Measurements from ENCODE around the gene XPNPEP3. TPM values are rescaled to one million over a fixed set of nuclear protein-coding genes. Genes with fewer than 3 reads are reported as not detected.

XPNPEP3 gene
- polyA plus RNA-seq, 1 donor (not counting 4 experiments of a cell fraction or from before 2014, with no cell fraction given) = 21.1 TPM

DNA sequence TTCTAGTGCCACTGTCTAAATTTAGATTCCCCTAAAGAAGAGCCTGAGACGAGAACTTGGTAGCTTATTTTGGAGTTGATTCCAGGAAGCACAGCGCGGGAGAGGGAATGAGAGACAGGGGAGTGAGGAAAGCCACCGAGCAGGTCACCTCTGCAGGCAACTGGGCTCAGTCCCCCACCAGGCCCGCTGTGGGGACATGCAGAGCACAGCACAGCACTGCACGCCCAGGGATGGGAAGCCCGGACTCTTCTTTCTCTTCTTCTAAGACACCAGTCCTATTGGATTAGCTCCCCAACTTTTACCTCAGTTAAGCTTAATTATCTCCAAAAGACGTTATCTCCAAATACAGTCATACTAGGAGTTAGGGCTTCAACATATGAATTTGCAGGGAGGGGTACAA, 122.9 kb downstream of the XPNPEP3 start:
- H3K9me1 ChIP-seq (ENCODE audit: control insufficient read depth, extremely low read depth, insufficient read depth, low read length) = no peaks in the 10 kb centered on the region
- H3K27ac ChIP-seq (ENCODE audit: control insufficient read depth, insufficient read depth, low read length) = no peak overlapping the region
- H3K4me1 ChIP-seq (ENCODE audit: control insufficient read depth, extremely low read depth, insufficient read depth, low read length) = no peaks in the 10 kb centered on the region
- no peak overlapping the region for H3K9ac ChIP-seq (ENCODE audit: control insufficient read depth, extremely low read depth, insufficient read depth, low read length)
- H2AFZ ChIP-seq (ENCODE audit: control insufficient read depth, low read length) = no peak overlapping the region
- no peaks in the 10 kb centered on the region for H4K20me1 ChIP-seq (ENCODE audit: control insufficient read depth, extremely low read depth, insufficient read depth, low read length)
- H3K36me3 ChIP-seq (ENCODE audit: control insufficient read depth in 2 of 2, extremely low read depth in 1 of 2, insufficient read depth in 2 of 2, low read length in 2 of 2) = no peaks in the 10 kb centered on the region
- dilution Hi-C loops (cut with MboI; ENCODE audit: extremely low pct_ligation_motif_present, low sequenced_read_pairs) = no loop called here
- H3K27me3 ChIP-seq (ENCODE audit: control insufficient read depth, extremely low read depth, insufficient read depth, low read length) = no peaks in the 10 kb centered on the region
- TF ChIP-seq EZH2 (IDR thresholded peaks at IDR 0.05; ENCODE audit: low read length) = no peak
- no peak for TF ChIP-seq CTCF (optimal IDR thresholded peaks at IDR 0.05 in 1 of 3, IDR thresholded peaks at IDR 0.05 in 1 of 3, conservative IDR thresholded peaks at IDR 0.05 in 1 of 3; ENCODE audit: extremely low read depth in 1 of 3, insufficient read depth in 2 of 3, low read length in 3 of 3)
- FAIRE-seq (no peak), DNase-seq (ENCODE audit: low read depth, low spot score) (no peak)
- no peaks in the 10 kb centered on the region for H3K79me2 ChIP-seq (ENCODE audit: control insufficient read depth, insufficient read depth, low read length)
- no peaks in the 10 kb centered on the region for H3K9me3 ChIP-seq (ENCODE audit: control insufficient read depth, low read depth, low read length)
- no peak overlapping the region for H3K4me2 ChIP-seq (ENCODE audit: control insufficient read depth, extremely low read depth, insufficient read depth, low read depth, low read length)
- H3K4me3 ChIP-seq (ENCODE audit: control insufficient read depth in 2 of 3, extremely low read depth in 1 of 3, insufficient read depth in 2 of 3, low read depth in 1 of 3, low read length in 3 of 3) = no peak overlapping the region

Small RNA genes within 50 kb of the gene (small RNA-seq; reads per million reads assigned to genes)
- gene MIR4766 (ENCODE audit: insufficient read length in 3 of 3, low read depth in 3 of 3, low replicate concordance in 1 of 3) (0.13 to 4.3 (median 3.7) reads per million in 3 experiments), gene RF00017 (ENCODE audit: insufficient read length in 3 of 3, low read depth in 3 of 3, low replicate concordance in 1 of 3) (0 reads per million in 3 experiments), gene RNU6-379P (ENCODE audit: insufficient read length in 3 of 3, low read depth in 3 of 3, low replicate concordance in 1 of 3) (0 reads per million in 3 experiments)

Other genes starting within 250 kb of the XPNPEP3 start
- gene MRTFA, start 220.4 kb upstream of the XPNPEP3 start, polyA plus RNA-seq = 5.6 to 14.3 TPM (median 6.5 TPM) in 3 replicates
- gene MCHR1, start 177.7 kb upstream of the XPNPEP3 start, polyA plus RNA-seq = 0.12 to 0.24 TPM in 2 of 3 replicates, not detected in the other
- gene SLC25A17, start 37.8 kb upstream of the XPNPEP3 start, polyA plus RNA-seq = 31.7 to 40.0 TPM (median 38.0 TPM) in 3 replicates
- gene ST13, start 509 bp upstream of the XPNPEP3 start, polyA plus RNA-seq = 111 to 185 TPM (median 166 TPM) in 3 replicates
- not detected in 3 replicates for gene DNAJB7, start 5.0 kb downstream of the XPNPEP3 start, polyA plus RNA-seq
- gene RBX1, start 94.2 kb downstream of the XPNPEP3 start, polyA plus RNA-seq = 81.5 to 143 TPM (median 104 TPM) in 3 replicates
- 7.9 to 10.5 TPM (median 9.7 TPM) in 3 replicates for gene EP300, start 235.4 kb downstream of the XPNPEP3 start, polyA plus RNA-seq

All from keratinocyte (primary cell).